NCI-H510A (cell line): Measurements from ENCODE around the gene PREP.
"Not testable (repeated sequence)": the region's sequence is repeated elsewhere in the genome, so short reads cannot be mapped to it uniquely, and the experiment has no call there.

ENCODE experiments used
- DNase-seq: peaks from one replicate; lab custom pipeline; 2025; lab: John Stamatoyannopoulos, UW

Gene PREP

DNA sequence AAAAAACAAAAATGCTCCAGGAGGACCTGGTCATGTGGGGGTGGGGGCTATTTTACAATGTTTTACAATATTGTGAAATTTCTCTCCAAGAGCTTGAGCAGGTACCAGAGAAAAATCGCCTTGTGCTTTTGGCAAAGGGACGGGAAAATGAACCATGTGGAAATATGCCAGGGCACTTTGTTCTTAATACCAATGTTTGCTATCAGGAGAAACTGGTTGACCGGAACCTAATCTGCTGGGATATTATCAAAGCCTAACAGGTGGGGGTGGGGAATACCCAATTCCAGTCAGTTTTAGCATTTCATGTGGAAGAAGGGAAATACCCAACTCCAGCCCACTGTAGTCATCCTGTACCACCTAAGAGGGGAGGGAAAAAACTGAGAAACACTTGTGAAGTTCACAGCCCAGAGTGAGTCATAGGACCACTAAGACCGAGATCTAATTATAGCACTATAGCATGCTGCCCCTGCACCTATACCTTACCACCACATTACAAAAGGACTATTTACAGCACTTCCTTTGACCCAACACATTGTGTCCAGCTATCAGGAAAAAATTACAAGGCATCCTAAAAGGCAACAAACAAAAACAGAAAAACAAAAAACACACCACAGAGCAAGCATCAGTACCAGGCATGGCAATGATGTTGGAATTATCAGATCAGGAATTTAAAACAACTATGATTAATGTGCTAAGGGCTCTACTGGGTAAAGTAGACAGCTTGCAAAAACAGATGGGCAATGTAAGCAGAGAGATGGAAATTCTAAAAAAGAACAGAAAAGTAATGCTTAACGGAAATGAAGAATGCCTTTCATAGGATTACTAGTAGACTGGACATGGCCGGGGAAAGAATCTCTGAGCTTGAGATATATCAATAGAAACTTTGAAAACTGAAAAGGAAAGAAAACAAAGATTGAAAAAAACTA, 138.9 kb downstream of the PREP start:
- no peak for DNase-seq

DNA sequence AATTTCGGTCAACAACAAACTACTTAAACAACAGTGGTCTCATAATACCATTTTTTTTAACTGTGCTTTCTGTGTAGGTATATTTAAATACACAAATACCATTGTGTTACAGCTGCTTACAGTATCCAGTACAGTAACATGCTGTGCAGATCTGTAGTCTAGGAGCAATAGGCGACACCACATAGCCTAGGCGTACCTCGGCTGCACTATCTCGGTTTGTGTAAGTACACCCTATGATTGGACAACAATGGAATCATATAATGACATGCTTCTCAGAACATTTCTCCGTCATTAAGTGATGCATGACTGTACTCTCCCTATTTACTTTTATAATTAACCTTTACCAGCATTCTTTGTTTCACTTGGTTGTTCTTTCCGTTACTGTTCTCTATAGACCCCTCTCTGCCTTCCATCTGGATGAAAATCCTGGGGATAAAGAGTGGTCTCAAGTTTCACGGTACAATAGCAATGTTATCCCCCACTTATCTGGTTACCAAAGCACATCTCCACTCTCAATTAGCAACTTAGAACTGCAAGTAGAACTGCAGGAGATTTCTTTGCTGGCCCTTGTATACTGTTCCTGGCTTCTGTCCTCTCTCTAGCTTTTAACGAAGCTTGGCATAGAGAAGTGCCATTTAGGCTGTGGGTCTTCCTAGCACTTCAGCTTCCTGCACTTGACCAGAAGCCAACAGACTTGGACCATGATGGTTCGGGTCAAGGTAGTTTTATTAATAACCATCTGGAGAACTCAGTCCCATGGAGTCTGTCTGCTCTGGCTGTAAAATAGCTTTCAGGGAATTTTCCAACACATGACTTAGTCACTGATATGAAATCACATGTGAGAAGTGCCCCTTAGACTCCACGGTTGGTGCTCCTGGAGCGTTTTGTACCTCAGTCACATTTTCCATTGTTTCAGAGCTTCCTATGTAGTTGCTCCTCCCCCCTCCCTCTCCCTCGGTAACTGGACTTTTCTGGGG, 142.7 kb downstream of the PREP start:
- DNase-seq = no peak

DNA sequence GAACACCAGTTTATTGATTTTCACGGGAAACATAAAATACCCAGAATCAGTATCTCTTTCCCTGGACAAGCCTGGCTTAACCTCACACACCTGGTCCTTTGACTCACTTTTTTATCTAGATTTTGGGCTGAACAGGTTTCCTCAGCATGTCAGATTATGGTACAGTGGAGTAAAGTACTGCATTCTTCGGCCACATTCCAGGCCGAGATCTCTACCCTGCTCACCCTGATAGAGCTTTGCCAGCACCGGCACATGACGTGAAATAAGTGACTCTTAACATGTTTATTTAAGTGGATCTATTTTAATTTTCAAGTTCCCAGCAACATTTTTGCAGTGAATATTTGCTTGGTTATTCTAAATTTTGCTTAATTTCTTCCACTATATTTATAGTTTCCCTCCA, 144.1 kb downstream of the PREP start:
- no peak for DNase-seq

DNA sequence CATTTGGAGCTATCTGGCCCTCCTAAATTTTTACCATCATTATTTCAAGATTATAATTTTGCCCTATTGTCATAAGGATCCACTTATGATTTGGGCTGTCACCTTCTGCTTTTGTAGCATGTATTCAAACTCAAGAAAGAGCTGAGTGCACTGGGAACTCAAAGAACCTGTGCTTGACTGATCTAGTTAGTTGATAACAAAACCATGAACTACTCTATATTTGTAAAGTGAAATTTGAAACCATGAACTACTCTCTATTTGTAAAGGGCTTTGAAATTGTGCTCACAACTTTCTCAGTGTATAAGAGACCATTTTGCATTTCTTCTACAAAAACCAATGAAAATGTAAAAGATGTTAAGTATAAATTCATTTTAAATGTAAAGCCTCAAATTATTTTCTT, 145.5 kb downstream of the PREP start:
- DNase-seq = no peak

DNA sequence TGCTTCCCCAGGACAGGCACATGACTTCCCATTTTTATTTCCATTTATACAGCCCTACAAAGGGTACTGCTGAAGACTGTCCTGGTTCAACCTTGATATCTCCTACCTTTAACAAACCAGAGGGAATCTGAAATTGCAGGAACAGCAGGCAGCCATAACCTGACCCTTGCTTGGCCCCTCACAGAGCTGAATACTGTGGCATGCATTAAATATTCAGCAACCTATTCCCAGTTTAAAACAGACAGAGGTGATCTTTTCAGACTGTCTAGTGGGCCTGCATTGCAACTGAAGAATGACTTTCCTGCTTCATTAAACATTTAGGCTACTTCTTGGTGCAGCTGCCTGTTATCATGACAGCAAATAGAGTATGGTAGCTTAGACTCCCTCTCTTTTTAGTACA, 146.3 kb downstream of the PREP start:
- DNase-seq = no peak

DNA sequence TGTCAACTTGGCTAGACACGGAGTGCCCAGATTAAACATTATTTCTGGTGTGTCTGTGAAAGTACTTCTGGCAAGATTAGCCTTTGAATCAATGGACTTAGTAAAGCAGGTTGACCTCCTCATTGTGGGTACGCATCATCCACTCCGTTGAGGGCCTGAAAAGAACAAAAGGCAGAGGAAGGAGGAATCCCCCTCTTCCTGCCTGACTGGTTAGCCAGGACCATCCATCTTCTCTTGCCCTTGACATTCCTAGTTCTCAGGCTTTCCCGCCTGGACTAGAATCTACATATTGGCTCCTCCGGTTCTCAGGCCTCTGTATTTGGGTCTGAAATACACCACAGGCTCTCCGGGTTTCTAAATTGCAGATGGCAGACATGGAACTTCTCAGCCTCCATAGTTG, 149.1 kb downstream of the PREP start:
- DNase-seq = no peak

DNA sequence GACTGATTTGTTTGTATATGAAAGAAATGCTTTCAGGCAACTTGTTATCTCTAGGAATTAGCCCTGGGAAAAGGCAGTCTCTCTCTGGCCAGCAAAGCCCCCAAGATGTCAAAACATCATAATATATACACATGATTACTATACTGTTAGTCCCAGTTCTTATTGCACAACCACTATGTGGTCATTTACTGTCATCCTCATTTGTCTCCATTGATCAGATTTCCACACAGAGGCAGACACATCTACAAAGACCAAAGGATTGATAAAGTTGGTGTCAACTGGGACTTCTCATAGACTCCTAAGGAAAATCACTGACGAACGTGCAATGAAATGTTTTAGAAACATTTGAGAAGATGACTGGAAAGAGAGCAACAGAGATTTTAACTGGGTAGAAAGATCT, 151.2 kb downstream of the PREP start:
- no peak for DNase-seq

DNA sequence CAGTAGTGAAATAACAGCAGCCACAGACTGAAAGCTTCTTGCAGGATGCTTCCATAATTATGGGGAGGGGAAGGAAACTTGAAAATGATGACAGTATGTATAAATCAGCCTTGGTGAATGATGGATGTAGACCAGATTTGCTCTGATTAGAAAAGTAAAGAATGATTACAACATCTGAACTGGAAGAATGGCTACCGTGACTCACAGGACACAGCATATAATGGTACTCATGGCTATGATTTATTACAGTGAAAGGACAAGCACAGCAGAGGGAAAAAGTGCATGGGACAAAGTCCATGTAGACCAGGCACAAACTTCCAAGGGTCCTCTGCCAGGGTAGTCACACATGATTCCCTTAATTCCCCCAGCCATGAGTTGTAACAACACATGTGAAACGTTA, 152.3 kb downstream of the PREP start:
- DNase-seq = no peak

DNA sequence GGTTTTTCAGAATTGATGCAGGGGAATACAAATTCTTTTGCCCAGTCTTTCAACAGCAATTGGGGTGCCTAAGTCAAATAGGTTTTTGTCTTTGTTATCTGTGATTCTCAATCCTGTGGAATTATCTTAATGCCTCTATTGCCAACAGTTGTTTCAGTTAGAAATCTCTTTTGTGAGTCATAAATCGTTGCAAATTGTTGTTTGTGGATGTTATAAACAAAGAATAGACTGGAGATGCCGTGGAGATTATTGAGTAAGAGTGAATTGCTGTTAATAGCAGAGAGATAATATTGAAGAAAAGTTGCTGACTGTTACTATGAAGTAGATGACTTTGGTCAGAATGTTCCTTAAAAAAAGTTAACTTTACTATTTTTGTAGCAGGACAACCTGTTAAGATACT, 159.4 kb downstream of the PREP start:
- no peak for DNase-seq

DNA sequence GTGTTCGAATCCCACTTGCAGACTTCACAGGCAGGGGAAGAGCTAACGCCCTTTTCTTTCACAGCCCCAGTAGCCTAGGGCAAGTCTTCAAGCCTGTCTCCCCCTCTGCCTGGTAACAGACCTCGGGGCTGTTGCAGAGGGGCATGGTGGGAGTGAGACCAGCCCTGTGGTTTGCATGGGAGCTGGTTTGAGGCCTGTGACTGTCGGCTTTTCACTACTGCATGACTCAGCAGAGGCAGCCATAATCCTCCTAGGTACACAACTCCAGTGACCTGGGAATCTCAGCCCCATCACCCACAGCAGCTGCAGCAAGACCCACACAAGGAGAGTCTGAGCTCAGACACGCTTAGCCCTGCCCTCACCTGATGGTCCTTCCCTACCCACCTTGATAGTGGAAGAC, 167.7 kb downstream of the PREP start:
- DNase-seq = no peak

DNA sequence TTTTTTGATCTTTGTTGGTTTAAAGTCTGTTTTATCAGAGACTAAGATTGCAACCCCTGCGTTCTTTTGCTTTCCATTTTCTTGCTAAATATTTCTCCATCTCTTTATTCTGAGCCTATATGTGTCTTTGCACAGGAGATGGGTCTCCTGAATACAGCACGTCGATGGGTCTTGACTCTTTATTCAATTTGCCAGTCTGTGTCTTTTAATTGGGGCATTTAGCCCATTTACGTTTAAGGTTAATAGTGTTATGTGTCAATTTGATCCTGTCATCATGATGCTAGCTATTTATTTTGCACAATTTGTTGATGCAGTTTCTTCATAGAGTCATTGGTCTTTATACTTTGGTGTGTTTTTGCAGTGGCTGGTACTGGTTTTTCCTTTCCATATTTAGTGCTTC, 171.1 kb downstream of the PREP start:
- not testable (repeated sequence) for DNase-seq
